ACC112 (cell line): ENCODE measurements around the gene RNF31.

ENCODE experiments used
- H2AFZ ChIP-seq: fragments of 200-600 bp; sonication (generic); one replicate; pipeline ENCODE4 v1.6.0; 2017; ENCODE audit warnings: antibody characterized with exemption, low read length; ENCODE audit not compliant: unreplicated experiment
- H3K27ac ChIP-seq: fragments of 200-600 bp; sonication (generic); 2 replicates; pipeline ENCODE4 v1.5.1; 2014; ENCODE audit warnings: low read depth, mild to moderate bottlenecking, antibody characterized with exemption, low read length, moderate library complexity
- H3K27me3 ChIP-seq: fragments of 200-600 bp; sonication (generic); 2 replicates; pipeline ENCODE4 v1.6.1; 2014; ENCODE audit warnings: mild to moderate bottlenecking, antibody characterized with exemption, low read length, moderate library complexity, mixed read lengths; ENCODE audit not compliant: insufficient read depth
- H3K36me3 ChIP-seq: fragments of 200-600 bp; sonication (generic); 2 replicates; pipeline ENCODE4 v1.6.1; 2016; ENCODE audit warnings: mild to moderate bottlenecking, antibody characterized with exemption, low read length, moderate library complexity, mixed read lengths; ENCODE audit not compliant: insufficient read depth
- H3K4me1 ChIP-seq: fragments of 200-600 bp; sonication (generic); one replicate; pipeline ENCODE4 v1.6.1; 2016; ENCODE audit warnings: low read length, mixed read lengths; ENCODE audit not compliant: insufficient read depth, unreplicated experiment, control insufficient read depth
- H3K4me3 ChIP-seq: fragments of 200-600 bp; sonication (generic); 2 replicates; pipeline ENCODE4 v1.5.1; 2014; ENCODE audit warnings: mild to moderate bottlenecking, low read depth, low read length
- H3K79me2 ChIP-seq: fragments of 200-600 bp; sonication (generic); one replicate; pipeline ENCODE4 v1.6.0; 2016; ENCODE audit warnings: low read length; ENCODE audit not compliant: control insufficient read depth, unreplicated experiment, insufficient read depth

Gene RNF31

DNA sequence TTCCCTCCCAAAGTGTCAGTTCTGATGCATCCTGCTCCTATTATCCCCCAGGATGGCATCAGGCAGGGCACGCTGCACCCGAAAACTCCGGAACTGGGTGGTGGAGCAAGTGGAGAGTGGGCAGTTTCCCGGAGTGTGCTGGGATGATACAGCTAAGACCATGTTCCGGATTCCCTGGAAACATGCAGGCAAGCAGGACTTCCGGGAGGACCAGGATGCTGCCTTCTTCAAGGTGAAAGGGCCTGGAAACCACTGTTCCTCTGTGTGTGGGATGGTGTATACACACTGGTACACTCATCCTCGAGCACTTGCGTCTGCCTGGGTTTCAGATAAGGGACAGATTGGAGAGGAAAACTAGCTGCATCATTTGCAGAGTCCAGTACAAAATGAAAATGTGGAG is 14.8 kb downstream of the RNF31 start:
- Histone ChIP-seq H3K4me1 (peaks cover 22% of the 10 kb centered on the region), H2AFZ (no peak overlapping the region), H3K27me3 (no peaks in the 10 kb centered on the region), H3K4me3 (peak overlapping the region; percentile 91), H3K79me2 (peaks cover 34% of the 10 kb centered on the region), H3K27ac (peak overlapping the region; percentile 96), H3K36me3 (peaks cover 39% of the 10 kb centered on the region)

DNA sequence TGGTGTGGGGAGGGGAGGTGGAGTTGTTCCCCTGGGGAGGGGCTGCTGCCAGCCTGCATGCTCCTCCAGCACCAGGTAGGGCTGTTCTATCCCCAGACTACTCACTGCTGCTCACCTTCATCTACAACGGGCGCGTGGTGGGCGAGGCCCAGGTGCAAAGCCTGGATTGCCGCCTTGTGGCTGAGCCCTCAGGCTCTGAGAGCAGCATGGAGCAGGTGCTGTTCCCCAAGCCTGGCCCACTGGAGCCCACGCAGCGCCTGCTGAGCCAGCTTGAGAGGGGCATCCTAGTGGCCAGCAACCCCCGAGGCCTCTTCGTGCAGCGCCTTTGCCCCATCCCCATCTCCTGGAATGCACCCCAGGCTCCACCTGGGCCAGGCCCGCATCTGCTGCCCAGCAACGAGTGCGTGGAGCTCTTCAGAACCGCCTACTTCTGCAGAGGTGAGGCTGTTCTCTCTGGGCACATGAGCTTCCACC is 17.3 kb downstream of the RNF31 start:
- peaks cover 34% of the 10 kb centered on the region for H3K79me2 ChIP-seq
- no peak overlapping the region for H3K27ac ChIP-seq
- no peak overlapping the region for H2AFZ ChIP-seq
- H3K27me3 ChIP-seq = no peaks in the 10 kb centered on the region
- peaks cover 22% of the 10 kb centered on the region for H3K4me1 ChIP-seq
- H3K36me3 ChIP-seq = peaks cover 43% of the 10 kb centered on the region
- H3K4me3 ChIP-seq = no peak overlapping the region

DNA sequence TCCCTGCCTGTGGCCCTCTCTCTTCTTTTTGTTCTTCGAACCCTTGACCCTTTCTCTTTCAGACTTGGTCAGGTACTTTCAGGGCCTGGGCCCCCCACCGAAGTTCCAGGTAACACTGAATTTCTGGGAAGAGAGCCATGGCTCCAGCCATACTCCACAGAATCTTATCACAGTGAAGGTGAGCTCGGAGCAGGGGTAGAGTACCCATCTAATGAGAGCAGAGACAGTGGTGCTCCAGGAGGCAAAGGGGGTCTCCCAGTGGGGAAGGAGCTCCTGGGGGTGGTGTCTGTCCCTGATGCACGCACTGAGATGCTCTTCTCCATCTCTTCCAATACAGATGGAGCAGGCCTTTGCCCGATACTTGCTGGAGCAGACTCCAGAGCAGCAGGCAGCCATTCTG is 18.5 kb downstream of the RNF31 start:
- Histone ChIP-seq H3K27me3 (no peaks in the 10 kb centered on the region), H3K36me3 (peaks cover 48% of the 10 kb centered on the region), H3K4me1 (peaks cover 16% of the 10 kb centered on the region), H2AFZ (no peak overlapping the region), H3K4me3 (no peak overlapping the region), H3K79me2 (peaks cover 34% of the 10 kb centered on the region), H3K27ac (no peak overlapping the region)

DNA sequence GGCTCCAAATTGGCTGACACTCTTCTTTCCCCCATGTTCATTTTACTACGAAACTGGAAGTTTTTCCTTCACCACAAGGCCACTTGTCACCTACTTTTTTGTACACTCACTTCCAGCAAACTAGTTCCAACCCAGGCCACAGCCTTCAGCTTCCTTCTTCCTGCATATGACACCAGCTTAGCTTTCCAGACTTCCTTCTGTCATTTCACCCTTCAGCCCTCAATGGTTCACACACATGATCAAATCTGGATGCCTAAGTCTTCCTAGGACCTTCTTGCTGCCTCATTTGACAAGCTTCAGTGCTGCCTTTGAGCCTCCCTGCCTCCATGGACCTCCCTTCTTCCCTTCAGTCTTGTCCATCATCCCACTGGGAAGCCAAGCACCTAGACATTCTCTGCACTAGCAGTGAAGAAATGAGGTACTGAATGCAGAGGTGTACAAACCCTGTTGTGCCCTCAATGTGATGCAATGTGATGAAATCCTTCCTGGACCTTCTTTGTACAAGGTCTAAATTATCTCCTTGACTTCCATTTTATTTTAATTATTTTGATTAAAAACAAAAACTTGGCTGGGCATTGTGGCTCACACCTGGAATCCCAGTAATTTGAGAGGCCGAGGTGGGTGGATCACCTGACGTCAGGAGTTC is 20.3 kb downstream of the RNF31 start:
- H3K4me1 ChIP-seq = peaks cover 8% of the 10 kb centered on the region
- no peak overlapping the region for H3K4me3 ChIP-seq
- peaks cover 53% of the 10 kb centered on the region for H3K36me3 ChIP-seq
- H3K27me3 ChIP-seq = no peaks in the 10 kb centered on the region
- H3K27ac ChIP-seq = no peak overlapping the region
- H2AFZ ChIP-seq = no peak overlapping the region
- H3K79me2 ChIP-seq = peaks cover 19% of the 10 kb centered on the region

DNA sequence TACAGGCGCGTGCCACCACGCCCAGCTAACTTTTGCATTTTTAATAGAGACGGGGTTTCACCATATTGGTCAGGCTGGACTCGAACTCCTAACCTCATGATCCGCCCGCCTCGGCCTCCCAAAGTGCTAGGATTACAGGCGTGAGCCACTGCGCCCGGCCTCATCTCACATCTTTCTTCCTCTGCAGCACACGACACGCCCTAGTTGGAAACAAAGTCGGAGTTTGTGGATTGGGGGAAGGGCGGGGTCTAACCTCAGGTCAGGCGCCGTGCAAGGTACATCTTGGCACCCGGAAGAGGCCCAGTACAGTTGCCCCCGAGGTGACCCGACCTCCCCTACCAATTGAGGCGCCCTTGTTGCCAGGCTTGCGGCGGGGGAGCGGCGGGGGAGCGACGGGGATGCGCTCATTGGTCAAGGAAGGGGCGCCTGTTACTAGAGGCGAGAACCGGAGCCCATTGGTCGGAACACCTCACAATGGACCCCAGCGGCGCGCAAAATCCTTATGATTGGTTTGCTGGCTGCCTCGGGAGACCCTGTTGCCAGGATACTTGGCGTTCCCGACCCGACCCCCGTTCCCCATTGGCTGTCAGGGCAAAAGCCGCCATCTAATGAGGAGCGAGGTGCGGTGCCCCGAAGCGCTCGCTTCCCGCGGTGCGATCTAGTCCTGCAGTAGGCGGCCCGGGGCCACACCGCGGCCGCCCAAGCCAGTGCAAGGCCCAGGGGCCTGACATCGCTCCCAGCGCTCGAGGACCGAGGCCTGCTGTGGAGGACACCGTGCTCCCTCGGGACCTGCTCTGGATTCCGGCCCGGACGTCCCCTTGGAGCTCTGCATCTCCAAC is 24.3 kb downstream of the RNF31 start, which contains the start of gene REC8:
Gene REC8, plus strand, starts transcription at position 659 of the 839 bp plus-strand sequence. CDS start 473 bp downstream, outside the sequence.
- Histone ChIP-seq H3K27me3 (no peaks in the 10 kb centered on the region), H2AFZ (no peak within 1 kb of the TSS), H3K4me3 (no peak within 1 kb of the TSS), H3K79me2 (no peaks in the 10 kb centered on the region), H3K4me1 (no peaks in the 10 kb centered on the region), H3K36me3 (peaks cover 36% of the 10 kb centered on the region), H3K27ac (no peak within 1 kb of the TSS)

DNA sequence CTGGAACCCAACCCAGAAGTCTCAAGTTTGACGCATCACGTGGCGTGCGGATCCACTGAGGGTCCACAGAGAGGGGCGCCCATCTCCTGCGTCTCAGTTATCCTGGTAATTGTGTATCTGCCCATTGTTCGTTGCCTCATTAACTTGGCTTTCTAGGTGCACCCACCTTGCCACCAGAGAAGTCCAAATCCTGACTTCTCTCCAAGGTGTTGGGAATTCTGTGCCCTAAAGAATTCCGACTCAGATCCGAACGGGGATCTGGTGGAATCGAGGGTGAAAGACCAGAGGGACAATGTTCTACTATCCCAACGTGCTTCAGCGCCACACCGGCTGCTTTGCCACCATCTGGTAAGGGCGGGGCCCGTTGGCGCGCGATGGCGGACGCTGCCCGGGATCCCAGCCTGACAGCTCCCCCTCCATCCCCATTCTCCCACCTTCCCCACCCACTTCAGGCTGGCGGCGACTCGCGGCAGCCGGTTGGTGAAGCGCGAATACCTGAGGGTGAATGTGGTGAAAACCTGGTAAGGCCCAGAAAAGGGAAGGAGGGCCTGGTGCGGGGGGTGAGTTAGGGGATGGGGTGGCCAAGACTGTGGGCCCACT is 25.1 kb downstream of the RNF31 start:
- no peaks in the 10 kb centered on the region for H3K4me1 ChIP-seq
- peaks cover 36% of the 10 kb centered on the region for H3K36me3 ChIP-seq
- H3K27ac ChIP-seq = no peak overlapping the region
- H2AFZ ChIP-seq = no peak overlapping the region
- no peaks in the 10 kb centered on the region for H3K79me2 ChIP-seq
- no peak overlapping the region for H3K4me3 ChIP-seq
- no peaks in the 10 kb centered on the region for H3K27me3 ChIP-seq

DNA sequence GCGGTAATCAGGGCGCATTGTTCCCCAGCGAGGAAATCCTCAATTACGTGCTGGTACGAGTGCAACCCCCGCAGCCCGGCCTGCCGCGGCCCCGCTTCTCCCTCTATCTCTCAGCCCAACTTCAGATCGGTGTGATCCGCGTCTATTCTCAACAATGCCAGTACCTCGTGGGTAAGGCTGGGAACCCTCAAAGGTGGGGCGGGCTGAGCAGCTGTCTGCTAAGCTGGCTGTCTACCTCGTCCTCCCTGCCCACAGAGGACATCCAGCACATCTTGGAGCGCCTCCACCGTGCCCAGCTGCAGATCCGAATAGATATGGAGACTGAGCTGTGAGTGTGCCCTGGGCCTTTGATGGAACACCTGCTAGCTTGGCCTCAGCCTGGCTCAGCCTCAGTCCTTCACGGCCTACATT is 25.6 kb downstream of the RNF31 start:
- Histone ChIP-seq H2AFZ (no peak overlapping the region), H3K4me3 (no peak overlapping the region), H3K4me1 (no peaks in the 10 kb centered on the region), H3K27ac (no peak overlapping the region), H3K27me3 (no peaks in the 10 kb centered on the region), H3K36me3 (peaks cover 32% of the 10 kb centered on the region), H3K79me2 (no peaks in the 10 kb centered on the region)

DNA sequence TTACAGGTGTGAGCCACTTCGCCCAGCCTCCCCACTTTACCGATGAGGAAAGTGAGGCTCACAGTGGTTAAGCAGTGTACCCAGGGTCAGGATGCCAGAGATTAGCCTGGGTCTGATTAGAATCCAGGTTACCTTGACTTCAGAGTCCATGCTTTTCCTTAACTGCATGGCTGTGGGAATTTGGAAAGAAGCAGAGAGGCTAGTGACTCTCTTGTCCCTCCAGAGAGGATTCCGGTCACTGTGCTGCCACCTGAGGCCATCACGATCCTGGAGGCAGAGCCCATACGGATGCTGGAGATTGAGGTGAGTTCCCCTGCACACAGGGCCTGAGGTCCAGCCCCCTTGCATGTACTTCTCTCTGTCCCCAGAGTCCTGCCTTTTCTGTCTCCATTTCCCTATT is 29.3 kb downstream of the RNF31 start:
- no peaks in the 10 kb centered on the region for H3K4me1 ChIP-seq
- no peaks in the 10 kb centered on the region for H3K27me3 ChIP-seq
- H3K27ac ChIP-seq = no peak overlapping the region
- peaks cover 32% of the 10 kb centered on the region for H3K36me3 ChIP-seq
- no peak overlapping the region for H3K4me3 ChIP-seq
- no peaks in the 10 kb centered on the region for H3K79me2 ChIP-seq
- H2AFZ ChIP-seq = no peak overlapping the region

DNA sequence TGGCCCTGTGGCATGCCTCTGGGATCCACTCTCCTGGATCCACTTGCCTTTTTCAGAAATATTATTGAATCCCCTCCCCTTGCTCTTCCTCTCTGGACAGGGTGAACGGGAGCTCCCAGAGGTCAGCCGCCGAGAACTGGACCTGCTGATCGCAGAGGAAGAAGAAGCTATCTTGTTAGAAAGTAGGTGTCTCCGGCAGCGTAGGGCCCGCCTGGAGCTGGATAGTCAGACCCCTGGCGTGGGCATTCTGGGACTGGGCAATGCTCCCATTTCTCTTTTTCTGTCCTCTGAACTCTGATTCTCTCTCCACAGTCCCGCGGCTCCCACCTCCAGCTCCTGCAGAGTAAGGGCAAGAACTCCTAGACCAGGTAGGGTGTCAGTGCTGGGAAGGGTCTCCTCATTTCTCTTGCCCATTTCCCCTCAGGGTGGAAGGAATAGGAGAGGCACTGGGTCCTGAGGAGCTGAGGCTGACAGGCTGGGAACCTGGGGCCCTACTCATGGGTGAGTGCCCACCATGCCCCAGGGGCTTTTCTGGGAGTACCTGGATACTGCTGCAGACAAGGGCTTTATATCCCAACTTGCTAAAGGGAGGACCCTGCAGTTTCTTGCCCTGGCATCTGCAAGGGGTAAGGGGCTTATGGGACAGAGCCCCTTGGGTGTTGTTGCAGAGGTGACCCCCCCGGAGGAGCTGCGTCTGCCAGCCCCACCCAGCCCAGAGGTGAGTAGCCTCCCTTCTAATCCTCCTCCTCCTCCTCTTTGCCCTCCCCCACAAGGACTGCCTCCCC is 29.9 kb downstream of the RNF31 start:
- H3K79me2 ChIP-seq = no peaks in the 10 kb centered on the region
- H3K4me1 ChIP-seq = no peaks in the 10 kb centered on the region
- peaks cover 29% of the 10 kb centered on the region for H3K36me3 ChIP-seq
- no peaks in the 10 kb centered on the region for H3K27me3 ChIP-seq
- H3K27ac ChIP-seq = no peak overlapping the region
- H2AFZ ChIP-seq = no peak overlapping the region
- H3K4me3 ChIP-seq = no peak overlapping the region

DNA sequence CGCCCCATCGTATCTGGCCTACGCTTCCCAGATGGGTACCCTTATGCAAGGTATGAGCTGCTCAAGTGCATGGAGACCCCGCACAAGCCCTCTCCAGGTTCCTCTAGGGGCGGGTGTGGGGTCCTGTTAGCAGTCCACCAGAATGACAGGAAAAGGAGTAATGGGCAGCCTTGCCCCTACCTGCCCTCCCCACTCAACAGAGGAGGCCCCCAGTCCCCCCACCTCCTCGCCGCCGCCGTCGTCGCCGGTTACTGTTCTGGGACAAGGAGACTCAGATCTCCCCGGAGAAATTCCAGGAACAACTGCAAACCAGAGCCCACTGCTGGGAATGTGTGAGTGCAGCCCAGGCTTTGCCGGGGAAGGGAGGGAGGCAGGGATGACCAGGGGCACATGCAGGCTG is 30.6 kb downstream of the RNF31 start:
- H3K27ac ChIP-seq = no peak overlapping the region
- H3K4me1 ChIP-seq = no peaks in the 10 kb centered on the region
- no peaks in the 10 kb centered on the region for H3K79me2 ChIP-seq
- no peak overlapping the region for H3K4me3 ChIP-seq
- H2AFZ ChIP-seq = no peak overlapping the region
- H3K27me3 ChIP-seq = no peaks in the 10 kb centered on the region
- peaks cover 25% of the 10 kb centered on the region for H3K36me3 ChIP-seq
